GM19240 (cell line): ENCODE measurements around the gene TMEM150C.

ENCODE experiments used
- DNase-seq: peaks from one replicate; pipeline ENCODE4 v3.0.0; 2011; ENCODE audit warnings: low spot score; ENCODE audit not compliant: insufficient read length

The TMEM150C gene

DNA sequence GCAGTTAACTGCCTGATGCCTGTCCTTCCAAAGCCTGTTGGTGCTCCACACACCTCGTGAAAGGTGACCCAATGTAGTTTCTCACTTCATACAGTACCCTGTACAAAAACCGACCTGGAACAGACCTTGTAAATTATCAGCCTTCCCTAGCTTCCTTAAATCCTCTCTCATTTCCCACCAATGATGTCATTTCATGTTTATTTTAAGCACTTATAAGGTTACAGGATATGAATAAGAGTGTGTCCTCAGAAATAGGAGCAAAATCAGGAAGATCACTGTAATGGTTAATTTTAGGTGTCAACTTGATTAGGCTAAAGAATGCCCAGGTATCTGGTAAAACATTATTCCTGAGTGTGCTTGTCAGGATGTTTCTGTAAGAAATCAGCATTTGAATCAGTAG lies 44.7 kb downstream of the TMEM150C start:
- DNase-seq: no peak

DNA sequence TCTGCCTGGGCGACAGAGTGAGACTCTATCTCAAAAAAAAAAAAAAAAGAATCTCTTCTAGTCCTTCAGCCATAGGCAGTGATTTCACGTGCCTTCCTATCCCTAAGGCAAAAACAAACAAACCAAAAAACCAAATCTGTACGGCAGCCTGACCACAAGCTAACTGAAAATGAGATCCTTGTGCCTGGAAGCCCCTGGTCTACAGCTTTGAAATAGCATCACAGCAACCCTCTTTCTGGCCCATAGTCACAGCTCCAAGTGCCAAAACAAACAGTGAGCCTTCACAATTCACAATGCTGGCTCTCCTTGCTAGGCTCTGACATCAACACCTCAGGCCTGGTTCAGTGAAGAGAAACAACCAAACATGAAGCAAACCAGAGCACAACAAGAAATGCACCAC lies 46.1 kb downstream of the TMEM150C start:
- no peak for DNase-seq

DNA sequence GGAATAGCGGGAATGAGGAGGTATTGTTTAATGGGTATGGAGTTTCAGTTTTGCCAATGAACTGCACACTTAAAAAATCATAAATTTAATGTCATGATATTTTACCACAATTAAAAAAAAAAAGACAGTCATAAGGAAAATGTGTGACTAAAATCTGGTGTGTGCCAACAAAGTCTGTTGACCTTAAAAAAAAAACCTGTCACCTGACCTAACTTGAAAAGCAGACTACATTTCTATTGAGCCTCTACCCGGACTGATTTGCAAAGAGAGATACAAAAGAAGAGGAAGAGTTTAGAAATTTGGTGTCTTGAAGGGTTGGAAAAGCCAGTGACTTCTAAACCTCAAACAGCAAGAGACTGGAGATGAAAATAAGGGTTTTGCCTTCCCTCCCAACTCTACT lies 48.4 kb downstream of the TMEM150C start:
- DNase-seq: no peak

DNA sequence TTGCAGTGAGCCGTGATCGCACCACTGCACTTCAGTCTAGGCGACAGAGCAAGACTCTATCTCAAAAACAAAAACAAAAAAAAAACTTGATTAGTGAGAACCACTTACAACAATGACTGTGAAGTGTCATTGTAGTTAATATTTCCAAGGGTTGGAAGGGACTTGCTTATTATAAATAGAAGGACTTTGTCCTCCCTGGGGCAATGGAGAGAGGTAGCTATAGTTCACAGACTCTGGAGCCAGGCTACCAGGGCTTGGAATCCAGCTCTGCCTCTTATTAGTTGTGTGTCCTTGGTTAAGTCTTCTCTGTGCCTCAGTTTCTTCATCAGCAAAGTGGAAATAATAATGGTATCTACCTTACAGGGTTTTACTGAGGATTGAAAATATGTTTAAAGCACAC lies 51.6 kb downstream of the TMEM150C start:
- no peak for DNase-seq

DNA sequence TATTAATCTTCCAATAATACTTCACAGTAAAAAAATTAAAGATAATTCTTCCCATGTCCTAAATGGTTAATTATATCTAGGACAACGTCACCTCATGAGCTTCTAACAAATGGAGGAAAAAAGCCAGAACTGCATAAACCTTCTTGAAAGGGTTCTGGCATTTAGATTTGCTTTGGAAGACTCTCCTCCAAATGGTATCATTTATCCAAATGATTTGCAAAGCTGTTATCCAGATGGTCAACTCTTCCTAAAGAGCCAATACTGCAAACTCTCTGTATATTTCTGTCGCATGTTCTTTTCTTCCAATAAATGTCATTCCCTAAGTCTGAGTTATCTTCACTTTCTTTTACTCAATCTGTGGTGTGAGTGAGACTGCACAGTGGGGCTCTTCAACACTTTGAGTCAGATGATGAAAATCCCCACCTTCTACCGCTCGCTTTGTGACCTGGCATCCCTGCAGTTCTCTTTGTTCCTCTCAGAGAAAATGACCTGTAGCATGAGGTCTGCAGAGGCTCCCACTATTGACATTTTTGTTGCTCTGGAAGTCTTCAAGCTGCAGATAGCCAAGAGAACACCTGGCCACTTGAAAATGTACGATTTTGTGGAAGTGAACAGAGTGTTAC lies 52.9 kb downstream of the TMEM150C start:
- no peak for DNase-seq

DNA sequence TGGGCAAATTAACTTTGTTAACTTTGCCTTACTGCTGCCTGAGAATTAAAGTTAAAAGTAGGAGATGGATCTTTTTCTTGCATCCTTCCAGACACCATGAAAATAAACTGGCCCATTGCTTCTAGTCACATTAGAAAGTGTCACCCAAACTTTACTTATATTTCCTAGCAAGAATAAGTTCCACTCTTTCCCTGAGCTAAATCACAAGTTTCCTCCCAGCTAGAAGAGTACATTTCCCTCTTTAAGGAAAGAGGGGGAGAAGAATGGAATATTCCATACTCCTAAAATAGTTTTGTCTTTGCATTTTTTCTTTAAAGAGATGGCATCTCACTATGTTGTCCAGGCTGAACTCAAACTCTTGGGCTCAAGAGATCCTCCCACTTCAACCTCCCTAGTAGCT lies 53.8 kb downstream of the TMEM150C start:
- DNase-seq: no peak

DNA sequence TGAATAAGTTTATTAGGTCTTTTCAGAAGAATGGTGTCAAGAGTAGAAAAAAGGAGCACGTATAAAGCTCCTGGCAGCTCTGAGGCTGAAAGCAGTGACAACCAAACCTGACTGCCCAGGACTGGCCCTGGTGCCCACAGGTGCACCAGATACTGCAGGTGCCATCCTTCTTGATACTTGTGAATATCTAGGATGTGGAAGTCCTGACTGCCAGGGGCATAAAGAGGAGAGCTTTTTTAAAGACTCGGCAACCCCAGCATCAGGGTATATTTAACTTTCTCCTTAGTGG lies 60.7 kb downstream of the TMEM150C start:
- no peak for DNase-seq

DNA sequence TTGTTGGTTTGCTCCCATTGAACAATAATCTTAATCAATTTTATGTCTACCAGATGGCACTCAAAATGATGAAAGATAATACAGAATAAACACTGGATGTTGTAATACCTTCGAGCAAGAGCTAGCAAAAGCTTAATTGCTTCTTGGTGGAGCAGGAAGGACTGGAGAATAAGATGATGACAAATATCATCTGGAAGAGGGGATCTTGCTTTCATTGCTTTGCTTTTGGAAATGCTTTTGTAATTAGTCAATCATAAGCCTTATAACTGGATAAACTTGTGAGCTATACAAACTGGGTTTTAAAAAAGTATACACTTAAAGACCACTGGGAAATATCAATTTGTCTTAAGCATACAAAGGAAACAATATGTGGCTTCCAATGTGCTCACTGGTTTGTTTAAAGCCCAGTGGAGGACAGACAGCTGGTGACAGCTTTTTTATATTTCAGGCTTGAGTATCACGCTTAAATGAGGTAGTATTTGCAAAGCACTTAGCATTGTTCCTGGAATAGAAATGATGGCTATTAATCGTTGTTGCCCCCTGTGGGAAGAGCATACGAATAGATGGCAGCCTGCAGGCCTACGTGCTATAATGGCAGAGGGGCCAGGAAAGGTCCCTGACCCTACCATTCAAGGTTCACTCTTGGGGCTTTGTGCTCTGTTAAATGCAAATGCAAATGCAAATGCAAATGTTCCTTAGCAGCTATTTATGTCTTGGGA lies 61.2 kb downstream of the TMEM150C start:
- DNase-seq: no peak

DNA sequence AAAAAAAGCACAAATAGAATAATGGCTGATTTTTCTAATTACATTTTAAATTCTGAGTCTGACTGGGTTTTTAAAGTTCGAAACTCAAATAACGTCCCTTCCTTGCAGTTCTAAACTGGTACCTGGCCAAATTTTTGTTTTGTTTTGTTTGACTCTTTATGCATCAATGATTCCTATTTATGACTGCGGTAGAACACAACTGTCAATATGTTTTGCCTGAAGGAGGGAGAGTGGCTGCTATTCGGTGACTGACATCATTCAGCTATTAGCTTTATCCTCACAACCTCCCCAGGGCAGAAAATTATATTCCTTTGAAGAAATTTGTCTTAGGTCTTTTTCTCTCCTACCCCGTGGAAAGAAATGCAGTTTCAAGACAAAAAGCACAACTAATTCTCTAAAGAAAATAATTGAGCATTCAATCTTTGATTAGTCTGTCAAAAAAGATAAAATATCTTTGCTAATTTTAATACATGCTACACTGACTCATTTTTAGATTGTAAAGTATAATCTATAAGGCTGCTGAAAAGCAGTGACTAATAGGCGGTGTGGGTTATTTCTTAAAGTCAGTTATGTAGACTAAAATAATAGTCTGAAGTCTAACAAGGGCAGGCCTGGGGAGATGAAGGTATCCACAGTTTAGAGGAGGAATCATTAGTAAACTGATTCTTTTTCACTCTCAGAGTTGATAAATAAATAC lies 61.9 kb downstream of the TMEM150C start:
- no peak for DNase-seq

DNA sequence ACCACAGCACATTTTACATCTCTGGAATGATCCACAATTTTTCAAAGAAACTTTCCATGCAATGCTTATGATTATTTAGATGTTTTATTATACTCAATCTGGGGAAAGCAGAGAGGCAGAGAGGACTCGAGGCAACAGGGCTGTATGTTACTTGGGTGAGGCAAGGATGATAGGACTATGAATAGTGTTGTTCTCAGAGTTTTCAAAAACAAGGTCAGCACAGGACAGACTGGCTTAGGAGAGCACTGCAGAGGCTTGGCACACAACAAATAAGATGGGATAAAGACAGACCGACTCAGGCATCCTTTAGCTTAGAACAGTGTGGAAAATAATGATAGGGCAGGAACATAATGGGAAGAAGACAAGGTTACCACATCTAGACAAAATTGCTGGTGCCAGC lies 65.4 kb downstream of the TMEM150C start:
- DNase-seq: no peak

DNA sequence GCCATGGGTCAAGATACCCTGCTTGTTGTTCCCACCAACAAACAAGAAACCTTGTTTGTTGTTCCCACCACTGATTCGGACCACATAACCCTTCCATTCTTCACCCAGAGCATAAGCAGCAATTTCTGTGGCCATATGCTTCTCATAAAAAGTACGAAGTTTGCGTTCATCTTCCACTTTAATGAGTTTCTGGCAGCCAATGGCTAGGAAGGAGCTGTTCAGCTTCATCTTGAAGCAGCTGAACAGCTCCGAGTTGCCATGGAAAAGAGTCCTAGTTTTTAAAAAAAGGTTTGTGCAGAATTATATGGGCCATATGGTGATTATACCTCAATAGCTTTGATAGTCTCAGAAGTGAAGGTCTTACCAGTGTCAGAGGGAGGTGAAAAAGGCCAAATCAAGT lies 66.1 kb downstream of the TMEM150C start:
- no peak for DNase-seq

DNA sequence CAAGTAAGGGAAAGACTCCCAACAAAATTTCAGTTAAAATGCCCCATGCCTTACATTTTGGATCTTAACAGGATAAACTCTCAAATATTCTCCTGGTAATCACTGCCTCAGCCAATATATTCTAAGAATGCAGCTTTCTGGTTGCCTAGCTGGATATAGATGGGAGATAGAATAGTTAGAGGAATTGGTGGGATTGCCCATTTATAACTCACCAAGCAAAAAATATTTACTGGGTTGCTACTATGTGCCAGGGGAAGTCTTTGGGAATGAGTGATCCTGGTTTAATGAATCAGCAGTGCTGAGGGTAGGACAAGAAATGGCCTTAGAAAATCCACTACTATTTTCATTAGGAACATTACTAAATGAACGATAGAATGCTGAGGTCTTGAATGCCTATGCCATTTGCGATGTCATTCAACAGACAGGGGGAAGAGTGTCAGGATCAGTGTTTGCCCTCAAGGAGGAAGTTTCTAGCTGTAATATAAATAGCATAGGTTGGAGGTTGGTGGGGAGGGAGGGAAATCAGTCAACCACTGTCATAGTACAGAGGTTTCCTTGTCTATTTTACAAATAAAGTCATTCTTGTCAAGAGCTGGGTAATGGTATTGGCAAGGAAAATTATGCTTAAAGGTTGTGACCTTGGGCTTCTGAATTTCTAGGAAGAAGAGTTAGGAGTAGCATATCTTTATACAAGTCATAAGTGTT lies 67.9 kb downstream of the TMEM150C start:
- DNase-seq: no peak

DNA sequence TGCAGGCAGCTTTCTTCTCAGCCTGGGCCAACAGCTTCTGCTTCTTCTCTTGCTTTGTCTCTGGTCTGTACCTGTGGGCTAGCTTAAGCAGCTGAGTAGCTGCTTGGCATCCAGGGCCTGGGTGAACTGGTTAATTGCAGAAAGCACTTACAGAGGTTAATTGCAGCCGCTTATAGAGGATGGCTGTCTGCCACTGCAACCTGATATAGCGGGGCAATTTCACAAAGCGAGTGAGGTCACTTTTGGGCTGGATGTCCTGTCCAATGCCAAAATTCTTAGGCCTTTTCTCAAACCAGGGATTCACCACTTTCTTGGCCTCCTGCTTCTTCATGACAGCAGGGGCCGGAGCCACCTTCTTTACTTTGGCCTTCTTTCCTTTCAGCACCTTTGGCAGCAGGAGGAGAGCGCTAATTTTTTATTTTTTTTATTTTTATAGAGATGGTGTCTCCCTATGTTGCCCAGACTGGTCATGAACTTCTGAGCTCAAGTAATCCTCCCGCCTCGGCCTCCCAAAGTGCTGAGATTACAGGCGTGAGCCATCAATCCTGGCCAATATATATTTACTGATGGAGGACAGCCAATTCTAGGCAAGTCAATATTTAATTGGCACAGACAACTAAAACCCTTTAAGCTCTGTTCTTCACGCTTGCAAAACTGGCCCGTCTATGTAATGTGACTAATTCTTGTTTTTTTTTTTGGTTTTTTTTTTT lies 70.4 kb downstream of the TMEM150C start:
- DNase-seq: no peak

DNA sequence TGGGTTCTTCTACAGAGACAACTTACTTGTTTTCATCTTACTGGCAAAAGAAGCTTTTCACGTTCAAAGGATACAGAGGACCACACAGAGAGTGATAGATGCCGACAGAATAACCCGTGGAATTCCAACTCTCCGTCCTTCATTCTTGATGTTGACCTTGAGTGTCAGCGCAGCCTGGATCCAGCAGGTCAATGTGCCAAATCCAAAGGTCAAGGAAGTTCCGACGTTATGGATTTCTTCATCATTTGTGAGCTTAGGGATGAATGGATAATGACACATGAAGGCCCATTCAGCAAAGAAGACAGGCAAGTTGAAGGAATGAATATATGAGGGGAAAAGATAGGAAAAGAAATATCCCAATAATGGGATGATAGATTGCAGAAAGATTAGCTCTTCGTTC lies 71.8 kb downstream of the TMEM150C start:
- DNase-seq: no peak

DNA sequence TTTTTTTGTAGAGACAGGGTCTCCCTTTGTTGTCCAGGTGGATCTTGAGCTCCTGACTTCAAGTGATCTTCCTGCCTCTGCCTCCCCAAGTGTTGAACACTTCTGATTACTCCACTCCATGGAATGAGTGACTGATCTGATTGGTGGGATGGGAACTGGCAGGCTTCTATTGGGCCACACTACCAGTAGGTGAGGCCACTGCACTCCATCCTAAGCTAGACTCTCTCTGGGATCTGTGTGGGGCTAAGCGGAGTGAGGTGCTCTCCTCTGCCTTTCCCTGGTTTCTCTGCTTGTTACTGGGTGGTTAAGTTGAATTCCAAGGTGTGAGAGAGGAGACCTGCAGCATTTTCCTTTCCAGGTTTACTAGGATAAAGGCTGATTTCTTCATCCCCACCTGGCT lies 72.7 kb downstream of the TMEM150C start:
- no peak for DNase-seq

DNA sequence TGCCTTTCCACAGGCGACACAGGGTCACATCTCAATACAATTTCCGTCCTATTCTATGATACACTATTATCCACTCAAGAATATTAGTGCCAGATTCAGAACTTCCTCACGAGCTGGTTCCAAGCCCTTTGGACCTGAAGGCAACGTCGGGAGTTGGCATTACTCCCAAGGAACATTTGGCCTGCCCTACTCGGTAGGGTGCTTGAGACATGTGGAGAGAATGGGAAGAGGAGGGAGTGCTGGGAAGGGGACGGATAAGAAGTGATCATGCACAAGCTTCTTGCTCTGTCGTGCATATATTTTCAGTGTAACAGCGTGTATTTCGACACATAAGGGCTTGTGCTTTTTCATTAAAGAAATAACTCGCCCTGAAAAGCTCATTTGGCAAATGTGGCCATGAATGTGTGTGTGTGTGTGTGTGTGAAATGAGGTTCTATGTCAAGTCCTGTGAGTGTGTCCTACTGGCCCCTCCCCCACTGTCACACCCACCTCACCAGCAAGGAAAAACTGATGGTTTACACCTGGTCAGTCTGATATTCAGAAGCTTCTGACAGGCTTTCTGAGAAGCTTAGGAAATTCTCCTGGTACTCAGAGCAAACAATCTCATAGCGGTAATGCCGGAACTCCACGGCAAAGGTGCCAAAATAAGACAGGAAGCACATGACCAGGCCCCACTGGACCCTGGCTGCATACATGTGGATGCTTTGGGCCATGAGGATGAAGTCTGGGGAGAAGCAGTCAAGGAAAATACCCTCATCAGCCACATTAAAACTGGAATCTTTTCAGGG lies 76.6 kb downstream of the TMEM150C start:
- no peak for DNase-seq

DNA sequence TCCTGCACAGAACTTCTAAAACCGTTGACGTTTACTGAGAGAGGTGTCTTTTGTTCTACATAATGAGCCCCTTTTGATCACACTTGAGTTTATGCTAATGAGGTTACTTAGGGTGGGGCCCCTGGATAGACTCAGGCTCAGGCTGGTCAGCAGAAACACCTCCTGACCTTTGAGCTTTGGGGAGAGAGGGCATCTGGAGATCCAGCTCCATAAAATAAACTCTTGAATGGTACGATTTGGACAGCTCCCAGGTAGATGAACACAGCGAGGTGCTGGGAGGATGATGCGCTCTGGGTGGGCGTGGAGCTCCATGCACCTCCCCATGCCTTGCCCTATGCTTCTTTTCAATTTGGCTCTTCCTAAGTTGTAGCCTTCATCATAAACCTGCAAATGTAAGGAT lies 79.4 kb downstream of the TMEM150C start:
- no peak for DNase-seq

DNA sequence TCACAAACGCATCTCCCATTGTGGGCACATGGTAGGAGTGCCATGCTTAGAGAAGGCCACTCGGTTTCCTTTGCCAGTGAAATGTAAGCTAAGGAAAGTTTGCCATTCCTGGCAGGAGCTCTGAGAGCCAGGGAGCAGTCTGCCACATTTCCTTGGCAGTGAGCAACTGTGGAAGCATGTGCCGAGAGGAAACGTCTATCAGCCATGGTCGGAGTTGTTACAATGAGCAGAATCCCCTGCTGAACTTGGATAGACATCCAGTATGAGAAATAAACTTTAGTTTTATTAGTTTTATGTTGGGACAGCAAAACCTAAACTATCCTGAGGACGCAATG lies 80.3 kb downstream of the TMEM150C start:
- DNase-seq: no peak

DNA sequence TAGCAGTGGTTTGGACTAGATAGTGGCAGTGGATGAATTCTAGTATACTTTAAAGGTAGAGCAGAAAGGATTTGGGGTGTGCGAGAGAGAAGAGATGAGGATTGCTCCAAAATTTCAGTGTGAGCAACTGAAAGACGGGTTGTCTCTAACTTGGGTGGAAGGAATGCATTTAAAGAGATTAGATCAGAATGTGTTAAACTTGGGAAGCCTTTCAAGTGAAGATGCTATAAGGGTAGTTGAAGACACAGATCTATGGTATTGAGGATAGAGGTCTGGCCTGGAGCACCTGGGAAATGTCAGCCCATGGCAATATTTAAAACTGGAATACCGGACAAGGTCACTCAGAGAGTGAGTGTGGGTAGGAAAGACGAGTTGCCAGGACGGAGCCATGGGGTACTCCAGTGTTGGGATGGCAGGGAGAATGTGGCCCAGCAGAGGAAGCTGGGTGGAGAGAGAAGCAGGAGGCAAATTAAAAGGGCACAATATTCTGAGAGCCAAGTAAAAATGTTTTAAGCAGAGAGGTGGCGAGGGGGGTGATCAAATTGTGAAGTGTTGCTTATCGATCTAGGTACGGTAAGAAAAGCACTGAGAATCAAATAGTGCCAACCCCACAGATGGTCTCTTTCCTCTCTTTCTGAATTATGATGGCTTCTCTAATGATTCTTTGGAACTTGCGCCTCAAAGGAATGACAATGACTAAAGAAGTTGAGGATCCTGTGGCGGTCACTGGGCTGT lies 80.8 kb downstream of the TMEM150C start:
- no peak for DNase-seq

DNA sequence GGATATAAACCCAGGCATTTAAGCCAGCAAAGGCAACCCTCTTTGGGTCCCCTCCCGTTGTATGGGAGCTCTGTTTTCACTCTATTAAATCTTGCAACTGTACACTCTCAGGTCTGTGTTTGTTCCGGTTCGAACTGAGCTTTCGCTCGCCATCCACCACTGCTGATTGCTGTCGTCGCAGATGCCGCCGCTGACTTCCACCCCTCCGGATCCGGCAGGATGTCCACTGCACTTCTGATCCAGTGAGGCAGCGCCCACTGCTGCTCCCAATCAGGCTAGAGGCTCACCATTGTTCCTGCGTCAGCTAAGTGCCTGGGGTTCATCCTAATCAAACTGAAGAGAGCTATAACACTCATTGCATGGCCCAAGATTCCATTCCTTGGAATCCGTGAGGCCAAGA lies 82.2 kb downstream of the TMEM150C start:
- no peak for DNase-seq
